GM20000 (cell line): ENCODE results near the gene ESYT2.
"Not testable (repeated sequence)": the region's sequence is repeated elsewhere in the genome, so short reads cannot be mapped to it uniquely, and the experiment has no call there.

Source experiments
- DNase-seq: peaks from one replicate; pipeline ENCODE4 v3.0.0; 2012; ENCODE audit warnings: low spot score
- CTCF ChIP-seq: IDR thresholded peaks from 2 replicates; pipeline ENCODE4 v1.5.1; 2012; ENCODE audit warnings: mild to moderate bottlenecking, control low read depth; ENCODE audit errors: extremely low read depth, missing control alignments

ESYT2 gene

GRCh38 chr7:158849768-158850544 lies 20.6 kb upstream of the ESYT2 start:
- no peak for DNase-seq
- no peak for TF ChIP-seq CTCF

GRCh38 chr7:158849442-158849767 lies 20.1 kb upstream of the ESYT2 start:
- no peak for DNase-seq
- no peak for TF ChIP-seq CTCF

- DNase-seq, result no peak
These were observed 18.1 kb upstream of the ESYT2 start for GRCh38 chr7:158847451-158847866.

GRCh38 chr7:158846304-158846703 lies 17.0 kb upstream of the ESYT2 start:
- no peak for DNase-seq
- no peak for TF ChIP-seq CTCF

More at GRCh38 chr7:158847451-158847866, 18.1 kb upstream of the ESYT2 start:
- TF ChIP-seq CTCF, result no peak

- no peak for TF ChIP-seq CTCF
- DNase-seq, result no peak
These were observed 14.5 kb upstream of the ESYT2 start for GRCh38 chr7:158843771-158844170.

GRCh38 chr7:158842486-158842885 lies 13.2 kb upstream of the ESYT2 start:
- TF ChIP-seq CTCF, result no peak
- no peak for DNase-seq

- no peak for TF ChIP-seq CTCF
- no peak for DNase-seq
These were observed 11.3 kb upstream of the ESYT2 start for GRCh38 chr7:158840604-158841003.

GRCh38 chr7:158839177-158839576 lies 9.9 kb upstream of the ESYT2 start:
- not testable (repeated sequence) for DNase-seq
